ENCODE measurements around the gene PCNT.
"Not testable (repeated sequence)": the region's sequence is repeated elsewhere in the genome, so short reads cannot be mapped to it uniquely, and the experiment has no call there.

Gene PCNT

DNA sequence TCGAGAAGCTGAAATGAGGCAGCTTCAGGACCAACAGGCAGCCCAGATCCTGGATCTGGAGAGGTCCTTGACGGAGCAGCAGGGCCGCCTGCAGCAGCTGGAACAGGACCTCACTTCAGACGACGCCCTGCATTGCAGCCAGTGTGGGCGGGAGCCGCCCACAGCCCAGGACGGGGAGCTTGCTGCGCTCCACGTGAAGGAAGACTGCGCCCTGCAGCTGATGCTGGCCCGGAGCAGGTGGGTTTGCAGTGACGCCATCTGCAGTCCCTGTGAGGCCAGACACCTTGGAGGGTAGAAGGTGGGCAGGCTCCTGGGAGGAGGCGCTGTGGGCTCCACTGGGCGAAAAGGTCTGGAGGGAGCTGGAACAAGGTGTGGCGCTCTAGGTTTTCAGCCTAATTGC lies 39.7 kb downstream of the PCNT start:
- DNase-seq: no peak

DNA sequence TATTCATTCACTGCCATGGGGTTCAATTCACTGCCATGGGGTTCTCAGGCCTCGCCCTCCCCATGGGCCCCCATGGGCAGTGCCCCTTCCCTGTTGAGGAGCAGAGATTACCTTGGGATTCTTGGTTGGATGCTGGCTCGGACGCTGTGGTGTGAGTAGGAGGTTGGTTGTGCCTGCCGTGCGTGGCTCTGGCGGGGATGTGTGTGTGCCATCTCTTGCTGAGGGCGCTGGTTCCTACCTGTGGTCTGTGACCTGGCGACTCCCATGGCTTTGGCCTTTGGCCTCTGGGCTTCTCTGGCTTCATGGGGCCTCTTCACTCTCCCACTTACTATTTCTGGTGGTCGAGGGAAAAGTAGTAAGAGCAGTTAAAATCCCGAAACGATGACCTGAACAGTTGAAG lies 42.1 kb downstream of the PCNT start:
- DNase-seq: no peak

DNA sequence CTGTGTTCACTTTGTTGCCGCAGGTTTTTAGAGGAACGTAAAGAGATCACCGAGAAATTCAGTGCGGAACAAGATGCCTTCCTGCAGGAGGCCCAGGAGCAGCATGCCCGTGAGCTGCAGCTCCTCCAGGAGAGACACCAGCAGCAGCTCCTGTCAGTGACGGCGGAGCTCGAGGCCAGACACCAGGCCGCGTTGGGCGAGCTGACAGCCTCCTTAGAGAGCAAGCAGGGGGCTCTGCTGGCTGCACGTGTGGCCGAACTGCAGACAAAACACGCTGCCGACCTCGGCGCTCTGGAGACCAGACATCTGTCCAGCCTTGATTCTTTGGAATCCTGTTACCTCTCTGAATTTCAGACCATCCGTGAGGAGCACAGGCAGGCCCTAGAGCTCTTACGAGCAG lies 42.6 kb downstream of the PCNT start:
- no peak for DNase-seq

- DNase-seq: no peak
Measured at GRCh38 chr21:46366966-46367365, 43.0 kb downstream of the PCNT start.

- peak; percentile 54 for DNase-seq
Measured at GRCh38 chr21:46368533-46369285, 44.8 kb downstream of the PCNT start.

DNA sequence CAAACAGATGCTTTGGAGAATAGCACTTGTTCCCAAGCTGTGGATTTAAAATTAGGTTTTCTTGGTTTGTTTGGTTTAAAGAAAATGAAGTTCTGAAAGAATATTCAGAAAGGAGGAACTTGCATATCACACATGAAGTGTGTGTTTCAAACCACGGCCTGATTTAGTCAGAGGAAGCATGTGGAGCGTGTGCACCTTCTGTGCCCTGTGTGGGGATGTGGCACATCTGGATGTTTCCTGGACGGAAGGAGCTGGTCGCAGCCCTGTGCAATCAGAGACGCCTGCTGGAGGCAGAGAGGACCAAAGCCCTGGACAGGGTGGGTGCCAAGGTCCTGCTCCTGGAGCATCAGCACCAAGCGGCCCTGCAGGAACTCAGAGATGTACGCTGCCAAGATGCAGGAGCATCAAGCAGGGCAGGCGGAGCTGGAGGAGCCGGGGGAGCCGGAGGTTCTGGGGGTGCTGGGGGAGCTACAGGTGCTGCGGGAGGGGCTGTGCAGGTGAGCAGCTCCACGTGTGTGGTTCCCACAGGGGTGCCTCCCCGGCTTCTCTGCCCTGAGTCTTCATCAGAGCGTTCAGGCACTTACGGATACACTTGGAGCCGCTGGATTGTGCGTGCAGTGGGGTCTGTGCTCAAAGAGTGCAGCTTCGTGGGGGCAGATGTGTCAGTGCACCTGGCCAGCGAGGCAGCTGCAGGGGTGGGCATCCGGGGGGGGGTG lies 45.7 kb downstream of the PCNT start:
- no peak for DNase-seq

DNA sequence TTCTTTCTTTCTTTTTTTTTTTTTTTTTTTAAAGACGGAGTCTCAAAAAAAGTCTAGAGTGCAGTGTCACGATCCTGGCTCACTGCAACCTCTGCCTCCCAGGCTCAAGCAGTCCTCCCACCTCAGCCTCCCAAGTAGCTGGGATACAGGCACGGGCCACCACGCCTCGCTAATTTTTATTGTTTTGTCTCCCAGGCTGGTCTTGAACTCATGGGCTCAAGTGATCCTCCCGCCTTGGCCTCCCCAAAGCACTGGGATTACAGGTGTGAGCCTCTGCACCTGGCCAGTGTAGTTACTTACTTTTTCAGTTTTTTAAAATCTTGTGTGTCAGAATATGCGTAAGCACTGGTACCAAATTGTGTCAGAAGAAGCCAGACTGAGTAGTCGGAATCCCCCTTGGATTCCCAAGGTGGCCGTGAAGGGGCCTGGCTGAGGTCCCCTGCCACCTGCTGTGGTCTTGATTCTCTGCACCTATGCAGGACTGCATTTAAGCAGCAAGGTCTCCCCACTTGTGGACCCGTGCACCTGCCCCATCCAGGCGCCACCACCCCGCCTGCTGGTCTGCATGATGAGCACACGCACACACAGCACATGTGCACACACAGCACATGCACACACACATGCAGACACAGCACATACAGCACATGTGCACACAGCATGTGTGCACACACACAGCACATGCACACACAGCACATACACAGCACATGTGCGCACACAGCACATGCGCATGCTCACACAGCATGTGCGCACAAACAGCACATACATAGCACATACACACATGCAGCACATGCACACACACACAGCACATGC lies 47.5 kb downstream of the PCNT start:
- no peak for DNase-seq

- no peak for DNase-seq
Measured at GRCh38 chr21:46372014-46372485, 48.1 kb downstream of the PCNT start.

DNA sequence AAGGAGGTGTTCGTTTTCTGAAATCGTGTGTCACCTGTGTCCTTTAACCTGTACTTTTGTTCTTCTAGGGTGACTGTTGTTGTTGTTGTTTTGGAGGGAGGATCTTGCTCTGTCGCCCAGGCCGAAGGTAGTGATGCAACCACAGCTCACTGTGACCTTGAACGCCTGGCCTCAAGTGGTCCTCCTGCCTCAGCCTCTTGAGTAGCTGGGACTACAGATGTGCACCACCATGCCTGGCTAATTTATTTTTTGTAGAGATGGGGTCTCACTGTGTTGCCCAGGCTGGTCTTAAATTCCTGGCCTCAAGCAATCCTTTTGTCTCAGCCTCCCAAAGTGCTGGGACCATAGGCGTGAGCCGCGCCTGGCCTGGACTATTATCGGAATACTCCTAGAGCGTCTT lies 49.0 kb downstream of the PCNT start:
- DNase-seq: not testable (repeated sequence)

DNA sequence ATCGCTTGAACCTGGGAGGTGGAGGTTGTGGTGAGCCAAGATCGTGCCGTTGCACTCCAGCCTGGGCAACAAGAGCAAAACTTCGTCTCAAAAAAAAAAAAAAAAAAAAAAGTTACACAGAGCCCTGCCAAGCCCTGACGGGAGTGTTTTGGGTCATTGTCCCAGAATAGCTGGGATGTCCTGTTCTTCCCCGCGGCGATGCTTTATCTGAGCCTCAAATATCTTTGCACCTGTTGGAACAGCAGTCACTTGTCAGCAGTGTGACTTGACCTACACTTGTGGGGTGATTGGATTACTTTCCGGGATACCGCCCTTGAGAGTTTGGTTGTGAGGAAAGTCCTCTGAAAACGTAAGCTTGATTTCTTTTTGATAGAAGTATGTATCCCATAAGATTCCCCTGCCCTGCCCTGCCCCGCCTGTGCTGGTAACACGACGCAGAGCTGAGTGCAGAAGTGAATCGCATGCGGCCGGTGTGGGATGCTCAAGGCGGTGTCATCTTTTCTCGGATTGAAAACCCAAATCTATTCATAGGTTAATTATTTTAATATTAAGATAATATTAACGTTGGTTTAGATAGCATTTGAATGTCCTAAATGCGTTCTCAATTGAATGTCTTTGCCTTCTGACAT lies 50.9 kb downstream of the PCNT start:
- DNase-seq: no peak

DNA sequence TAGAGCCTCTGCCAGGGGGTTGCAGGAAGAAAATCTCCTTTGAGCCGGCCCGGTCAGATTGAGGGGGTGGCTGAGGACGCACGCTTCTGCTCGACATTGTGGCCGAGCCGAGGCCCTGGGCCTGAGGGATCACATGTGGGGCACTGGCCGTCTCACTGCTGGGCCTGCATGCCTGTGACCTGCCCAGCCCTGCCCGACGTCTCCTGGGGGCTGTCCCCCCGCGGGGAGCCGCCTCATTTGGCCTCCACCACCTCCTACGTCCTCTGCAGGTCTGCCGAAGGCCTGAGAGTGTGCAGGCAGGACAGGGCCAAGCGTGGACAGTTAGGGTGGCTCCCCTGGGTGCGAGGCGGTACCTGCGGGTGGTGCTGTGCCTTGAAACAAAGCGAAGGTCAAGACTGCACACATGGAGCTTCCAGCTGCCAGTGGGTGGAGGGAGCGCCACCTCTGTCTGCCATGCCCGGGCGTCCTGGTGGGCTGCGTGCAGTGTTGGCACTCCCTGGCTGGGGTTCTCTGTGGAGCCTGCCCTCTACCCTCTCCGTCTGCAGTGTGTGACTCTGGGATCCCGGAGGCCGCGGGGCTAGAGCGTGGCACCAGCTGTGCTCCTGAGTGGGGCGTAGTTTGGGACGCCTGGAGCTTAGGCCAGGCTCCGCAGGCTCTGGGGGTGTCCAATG lies 51.7 kb downstream of the PCNT start:
- DNase-seq: no peak

GRCh38 chr21:46376231-46376628 lies 52.3 kb downstream of the PCNT start:
- no peak for DNase-seq

DNA sequence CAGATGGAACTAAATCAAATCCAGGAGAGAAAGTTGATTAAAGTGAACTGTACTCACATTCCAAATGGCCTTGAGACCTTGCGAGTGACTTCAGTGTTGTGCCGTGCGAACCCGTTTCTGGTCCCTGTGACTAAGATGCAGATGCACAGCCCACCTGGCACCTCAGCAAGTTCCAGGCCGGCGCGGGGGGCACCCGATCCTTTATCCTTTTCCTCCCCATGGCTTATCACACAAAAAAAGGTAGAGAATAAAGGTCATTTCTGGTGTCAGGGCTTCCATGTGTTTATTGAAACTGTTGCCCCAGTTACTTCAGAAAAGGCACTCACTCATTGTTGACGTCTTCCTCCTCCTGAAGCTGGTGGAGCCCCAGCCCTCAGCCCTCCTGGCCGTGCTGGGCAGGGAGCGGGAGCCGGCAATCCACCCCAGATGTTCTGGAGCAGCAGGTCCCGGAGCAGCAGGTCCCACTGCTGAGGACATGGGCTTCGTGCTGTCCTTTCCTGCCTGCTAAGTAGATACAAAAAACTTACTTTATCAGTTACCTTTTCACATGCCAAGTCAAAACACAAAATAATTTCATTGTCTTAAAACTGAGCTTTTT lies 53.0 kb downstream of the PCNT start:
- DNase-seq: no peak

- no peak for DNase-seq
Measured at GRCh38 chr21:46377789-46378188, 53.8 kb downstream of the PCNT start.

- DNase-seq: no peak
Measured at GRCh38 chr21:46379105-46379504, 55.1 kb downstream of the PCNT start.

DNA sequence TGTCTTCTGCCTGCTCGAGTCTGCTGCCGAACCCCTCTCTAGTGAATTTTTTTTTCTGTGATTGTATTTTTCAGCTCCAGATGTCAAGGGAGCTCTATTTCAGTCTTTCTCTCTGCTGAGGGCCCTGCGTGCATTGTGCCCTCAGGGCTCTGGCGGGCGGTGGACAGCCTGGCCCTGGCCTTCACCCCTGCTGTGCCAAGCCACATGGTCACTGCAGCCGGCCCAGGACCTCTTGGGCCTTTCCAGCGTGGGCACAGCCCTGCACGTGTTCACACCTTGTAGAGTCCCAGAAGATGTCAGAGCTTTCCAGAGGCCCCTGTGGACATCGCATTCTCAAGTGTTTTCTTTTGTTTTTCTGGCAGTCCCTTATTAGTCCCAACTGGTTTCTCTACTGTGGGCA lies 55.7 kb downstream of the PCNT start:
- no peak for DNase-seq

- DNase-seq: no peak
Measured at GRCh38 chr21:46381541-46381940, 57.6 kb downstream of the PCNT start.

DNA sequence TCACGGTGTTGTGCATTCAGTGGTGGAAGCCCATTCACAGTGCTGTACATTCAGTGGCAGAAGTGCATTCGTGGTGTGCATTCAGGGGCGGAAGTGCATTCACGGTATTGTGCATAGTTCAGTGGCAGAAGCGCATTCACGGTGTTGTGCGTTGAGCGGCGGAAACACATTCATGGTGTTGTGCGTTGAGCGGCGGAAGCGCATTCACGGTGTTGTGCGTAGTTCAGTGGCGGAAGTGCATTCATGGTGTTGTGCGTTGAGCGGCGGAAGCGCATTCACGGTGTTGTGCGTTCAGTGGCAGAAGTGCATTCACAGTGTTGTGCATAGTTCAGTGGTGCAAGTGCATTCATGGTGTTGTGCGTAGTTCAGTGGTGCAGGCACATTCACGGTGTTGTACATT lies 60.6 kb downstream of the PCNT start:
- no peak for DNase-seq

DNA sequence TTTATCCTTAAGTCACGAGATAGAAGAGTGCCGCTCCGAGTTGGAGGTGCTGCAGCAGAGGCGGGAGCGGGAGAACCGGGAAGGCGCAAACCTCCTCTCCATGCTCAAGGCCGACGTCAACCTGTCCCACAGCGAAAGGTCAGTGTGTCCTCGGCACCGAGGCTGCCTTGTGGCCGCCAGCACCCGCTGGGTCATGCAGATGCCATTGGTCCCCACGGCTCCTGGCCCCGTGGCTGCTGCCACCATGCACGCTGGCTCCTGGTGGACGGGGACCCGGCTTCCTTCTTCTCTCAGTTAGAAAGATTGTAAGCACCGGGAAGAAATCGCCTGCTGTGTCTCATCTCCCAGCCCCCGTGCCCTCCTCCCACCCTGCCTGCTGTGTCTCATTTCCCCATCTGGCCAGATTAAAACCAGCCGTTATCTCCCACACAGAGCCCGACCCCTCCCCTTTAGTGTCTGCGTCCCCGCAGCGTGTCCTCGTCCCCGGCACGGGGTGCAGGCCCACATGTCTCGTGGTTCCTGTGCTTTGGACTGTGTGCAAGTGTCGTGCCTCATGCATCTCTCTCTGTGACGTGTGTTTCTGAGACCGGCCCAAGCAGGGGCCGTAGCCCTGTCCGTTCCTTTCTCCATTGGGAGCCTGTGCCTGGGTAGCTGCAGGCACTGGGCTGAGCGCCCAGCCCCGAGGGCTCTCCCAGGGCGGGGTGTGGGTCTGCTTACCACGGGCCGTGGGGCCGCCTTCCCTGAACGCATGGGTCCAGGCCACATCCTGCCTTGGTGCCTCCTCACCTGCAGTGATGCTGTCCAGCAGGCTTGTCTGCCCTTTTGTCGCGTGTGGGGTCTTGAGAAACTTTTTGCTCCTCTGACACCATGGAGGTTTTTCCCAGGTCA lies 62.1 kb downstream of the PCNT start:
- no peak for DNase-seq

GRCh38 chr21:46386734-46387088 lies 62.8 kb downstream of the PCNT start:
- DNase-seq: no peak
